HUES6 (cell line): ENCODE measurements around the gene PIGV.

ENCODE experiments used
- H3K27ac ChIP-seq: 2 replicates; pipeline ENCODE4 v1.7.0; 2013; ENCODE audit warnings: low read depth, mild to moderate bottlenecking, low read length, inconsistent platforms
- H3K27me3 ChIP-seq: 2 replicates; pipeline ENCODE4 v1.6.1; 2013; ENCODE audit warnings: low read length; ENCODE audit not compliant: control insufficient read depth, insufficient read depth
- H3K36me3 ChIP-seq: 2 replicates; pipeline ENCODE4 v1.6.1; 2013; ENCODE audit warnings: low read length; ENCODE audit not compliant: control insufficient read depth, insufficient read depth
- H3K4me1 ChIP-seq: 2 replicates; pipeline ENCODE4 v1.6.1; 2013; ENCODE audit warnings: low read length; ENCODE audit not compliant: control insufficient read depth, insufficient read depth
- H3K4me3 ChIP-seq: 2 replicates; pipeline ENCODE4 v1.5.1; 2013; ENCODE audit warnings: low read depth, low read length
- H3K9ac ChIP-seq: one replicate; pipeline ENCODE4 v1.6.1; 2013; ENCODE audit warnings: mild to moderate bottlenecking, low read length
- H3K9me3 ChIP-seq: 2 replicates; pipeline ENCODE4 v1.6.1; 2013; ENCODE audit warnings: low read depth, low read length; ENCODE audit not compliant: control insufficient read depth, insufficient read depth

The PIGV gene

GRCh38 chr1:26750428-26750827, 37.3 kb upstream of the PIGV start:
- H3K9ac ChIP-seq, result no peak overlapping the region
- H3K27me3 ChIP-seq, result no peaks in the 10 kb centered on the region
- peaks cover 87% of the 10 kb centered on the region for H3K36me3 ChIP-seq
- no peaks in the 10 kb centered on the region for H3K9me3 ChIP-seq
- H3K4me3 ChIP-seq, result no peak overlapping the region
- no peaks in the 10 kb centered on the region for H3K4me1 ChIP-seq
- H3K27ac ChIP-seq, result no peak overlapping the region

DNA sequence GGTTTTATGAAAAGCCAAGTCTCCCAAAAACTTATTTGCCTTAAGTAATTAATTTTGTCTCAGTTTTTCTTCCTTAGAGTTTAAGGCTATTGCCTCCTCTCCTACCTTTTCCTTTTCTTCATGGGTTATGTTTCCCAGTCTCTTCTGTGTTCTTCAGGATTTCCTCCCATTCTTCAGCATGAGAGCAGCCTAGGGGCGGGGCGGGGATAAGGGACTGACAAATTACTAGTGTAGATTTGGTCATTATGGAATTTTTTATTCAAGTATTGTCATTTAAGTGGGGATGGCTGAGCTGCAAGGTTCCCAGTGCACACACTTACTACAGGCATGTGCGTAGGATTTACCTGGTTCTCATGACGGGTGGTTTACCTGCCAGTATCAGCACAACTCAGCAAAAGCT, 35.2 kb upstream of the PIGV start:
- Histone ChIP-seq H3K27ac (no peak overlapping the region), H3K4me1 (no peaks in the 10 kb centered on the region), H3K36me3 (peaks cover 80% of the 10 kb centered on the region), H3K27me3 (no peaks in the 10 kb centered on the region), H3K9me3 (no peaks in the 10 kb centered on the region), H3K4me3 (no peak overlapping the region), H3K9ac (no peak overlapping the region)

- H3K4me3 ChIP-seq, result no peak overlapping the region
- no peaks in the 10 kb centered on the region for H3K9me3 ChIP-seq
- H3K4me1 ChIP-seq, result no peaks in the 10 kb centered on the region
- H3K9ac ChIP-seq, result no peak overlapping the region
- H3K27me3 ChIP-seq, result no peaks in the 10 kb centered on the region
- peaks cover 89% of the 10 kb centered on the region for H3K36me3 ChIP-seq
- no peak overlapping the region for H3K27ac ChIP-seq
Observed at GRCh38 chr1:26754086-26754874, 33.5 kb upstream of the PIGV start.

DNA sequence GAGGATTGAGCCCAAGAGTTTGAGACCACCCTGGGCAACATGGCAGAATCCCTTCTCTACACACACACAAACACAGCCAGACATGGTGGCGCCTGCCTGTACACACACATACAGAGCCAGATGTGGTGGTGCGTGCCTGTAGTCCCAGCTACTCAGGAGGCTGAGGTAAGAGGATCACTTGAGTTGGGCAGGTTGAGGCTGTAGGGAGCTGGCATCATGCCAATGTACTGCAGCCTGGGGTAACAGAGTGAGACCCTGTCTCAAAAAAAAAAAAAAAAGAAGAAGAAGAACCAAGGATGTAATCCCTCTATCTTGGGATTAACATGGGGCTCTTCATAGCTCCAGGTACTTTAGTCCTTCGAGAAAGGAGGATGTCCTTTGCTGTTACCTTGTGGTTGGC, 29.4 kb upstream of the PIGV start:
- no peaks in the 10 kb centered on the region for H3K9me3 ChIP-seq
- no peak overlapping the region for H3K9ac ChIP-seq
- no peaks in the 10 kb centered on the region for H3K27me3 ChIP-seq
- no peak overlapping the region for H3K4me3 ChIP-seq
- H3K27ac ChIP-seq, result no peak overlapping the region
- H3K36me3 ChIP-seq, result peaks cover 91% of the 10 kb centered on the region
- H3K4me1 ChIP-seq, result no peaks in the 10 kb centered on the region

DNA sequence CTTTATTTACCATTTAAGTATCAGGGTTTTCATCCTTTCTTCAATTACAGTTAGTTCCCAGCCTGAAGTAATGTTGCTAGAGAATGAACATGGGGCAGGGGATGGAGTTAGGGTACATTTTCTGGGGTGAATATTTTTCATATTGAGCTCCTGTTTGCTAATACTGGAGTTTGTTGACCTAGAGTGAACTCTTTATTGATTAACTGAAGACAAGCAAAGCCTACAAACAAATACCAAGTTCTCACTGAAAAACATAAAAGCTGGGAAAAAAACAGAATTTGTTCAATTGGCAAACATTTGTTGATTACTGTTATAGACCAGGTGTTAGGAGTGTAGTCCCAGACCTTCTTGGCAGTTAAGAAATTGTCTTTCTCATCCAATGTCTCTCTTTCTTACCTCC, 28.2 kb upstream of the PIGV start:
- Histone ChIP-seq H3K4me3 (no peak overlapping the region), H3K36me3 (peaks cover 91% of the 10 kb centered on the region), H3K27ac (no peak overlapping the region)

GRCh38 chr1:26761217-26761616, 26.5 kb upstream of the PIGV start:
- Histone ChIP-seq H3K9ac (no peak overlapping the region), H3K4me3 (no peak overlapping the region), H3K27ac (no peak overlapping the region), H3K4me1 (no peaks in the 10 kb centered on the region), H3K9me3 (no peaks in the 10 kb centered on the region), H3K36me3 (peaks cover 94% of the 10 kb centered on the region), H3K27me3 (no peaks in the 10 kb centered on the region)

More for the DNA sequence above, 28.2 kb upstream of the PIGV start:
- Histone ChIP-seq H3K27me3 (no peaks in the 10 kb centered on the region), H3K9ac (no peak overlapping the region), H3K9me3 (no peaks in the 10 kb centered on the region), H3K4me1 (no peaks in the 10 kb centered on the region)

- no peak overlapping the region for H3K4me3 ChIP-seq
Observed at GRCh38 chr1:26767714-26768113, 20.0 kb upstream of the PIGV start.

DNA sequence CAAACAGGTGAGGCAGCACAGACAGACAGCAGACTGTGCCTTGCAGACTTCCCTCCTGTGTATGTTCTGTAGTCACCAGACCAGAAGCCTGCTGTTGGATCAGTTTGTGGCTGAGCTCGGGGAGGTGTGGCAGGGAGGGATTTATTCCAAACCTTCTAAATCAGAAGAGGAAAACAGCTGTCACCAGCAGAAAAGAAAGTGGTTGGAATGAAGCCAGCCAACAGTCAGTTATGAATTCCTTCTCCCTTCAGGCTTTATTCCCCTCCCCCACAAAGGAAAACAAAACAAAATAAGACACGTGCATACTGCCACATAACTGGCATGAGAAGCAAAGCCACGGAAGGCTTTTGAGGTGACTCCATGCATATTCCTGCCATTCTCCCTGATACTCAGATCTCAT, 19.0 kb upstream of the PIGV start:
- Histone ChIP-seq H3K27ac (no peak overlapping the region), H3K4me3 (no peak overlapping the region), H3K9ac (no peak overlapping the region), H3K27me3 (no peaks in the 10 kb centered on the region), H3K4me1 (no peaks in the 10 kb centered on the region; the same call in 1 of the 2 replicates), H3K36me3 (peaks cover 96% of the 10 kb centered on the region), H3K9me3 (no peaks in the 10 kb centered on the region)

More at GRCh38 chr1:26767714-26768113, 20.0 kb upstream of the PIGV start:
- Histone ChIP-seq H3K36me3 (peaks cover 96% of the 10 kb centered on the region), H3K27me3 (no peaks in the 10 kb centered on the region), H3K9me3 (no peaks in the 10 kb centered on the region), H3K4me1 (no peaks in the 10 kb centered on the region; the same call in 1 of the 2 replicates), H3K27ac (no peak overlapping the region), H3K9ac (no peak overlapping the region)

DNA sequence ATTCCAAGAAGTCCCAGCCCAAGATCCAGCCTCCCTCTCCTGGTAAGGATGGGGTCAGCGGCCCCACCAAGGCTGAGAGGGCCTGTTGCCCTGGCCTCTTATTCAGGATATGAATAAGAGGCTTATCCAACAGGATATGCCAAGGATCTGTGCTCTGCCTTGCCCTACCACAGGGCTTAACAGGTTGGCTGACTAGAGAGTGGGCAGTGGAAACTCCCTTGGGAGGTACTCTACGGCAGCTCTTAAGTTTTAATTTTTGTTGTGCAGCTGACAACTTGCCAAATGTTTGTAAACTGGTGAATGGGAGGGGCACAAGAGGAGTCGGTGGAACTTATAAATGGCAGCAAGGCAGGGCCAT, 16.5 kb upstream of the PIGV start:
- Histone ChIP-seq H3K9ac (no peak overlapping the region), H3K27me3 (no peaks in the 10 kb centered on the region), H3K36me3 (peaks cover 99% of the 10 kb centered on the region), H3K4me1 (no peaks in the 10 kb centered on the region; the same call in 1 of the 2 replicates), H3K9me3 (no peaks in the 10 kb centered on the region), H3K4me3 (no peak overlapping the region), H3K27ac (no peak overlapping the region)

GRCh38 chr1:26771643-26772321, 16.0 kb upstream of the PIGV start:
- no peaks in the 10 kb centered on the region for H3K9me3 ChIP-seq
- no peak overlapping the region for H3K4me3 ChIP-seq
- peaks cover 99% of the 10 kb centered on the region for H3K36me3 ChIP-seq
- no peaks in the 10 kb centered on the region for H3K27me3 ChIP-seq
- H3K27ac ChIP-seq, result no peak overlapping the region
- H3K9ac ChIP-seq, result peak overlapping the region; percentile 34
- no peaks in the 10 kb centered on the region; the same call in 1 of the 2 replicates for H3K4me1 ChIP-seq

- Histone ChIP-seq H3K27me3 (no peaks in the 10 kb centered on the region), H3K4me3 (no peak overlapping the region), H3K36me3 (peaks cover 99% of the 10 kb centered on the region), H3K27ac (no peak overlapping the region), H3K9ac (no peak overlapping the region), H3K4me1 (no peaks in the 10 kb centered on the region; the same call in 1 of the 2 replicates), H3K9me3 (no peaks in the 10 kb centered on the region)
Observed at GRCh38 chr1:26772687-26773086, 15.1 kb upstream of the PIGV start.
